ENCODE results near the gene SLC7A5. TPM values are rescaled to one million over a fixed set of nuclear protein-coding genes. Genes with fewer than 3 reads are reported as not detected.
"Not testable (repeated sequence)": the region's sequence is repeated elsewhere in the genome, so short reads cannot be mapped to it uniquely, and the experiment has no call there.

Gene SLC7A5
- total RNA-seq, 2 donors from 2014 or later: 1.6 to 3.4 TPM

DNA sequence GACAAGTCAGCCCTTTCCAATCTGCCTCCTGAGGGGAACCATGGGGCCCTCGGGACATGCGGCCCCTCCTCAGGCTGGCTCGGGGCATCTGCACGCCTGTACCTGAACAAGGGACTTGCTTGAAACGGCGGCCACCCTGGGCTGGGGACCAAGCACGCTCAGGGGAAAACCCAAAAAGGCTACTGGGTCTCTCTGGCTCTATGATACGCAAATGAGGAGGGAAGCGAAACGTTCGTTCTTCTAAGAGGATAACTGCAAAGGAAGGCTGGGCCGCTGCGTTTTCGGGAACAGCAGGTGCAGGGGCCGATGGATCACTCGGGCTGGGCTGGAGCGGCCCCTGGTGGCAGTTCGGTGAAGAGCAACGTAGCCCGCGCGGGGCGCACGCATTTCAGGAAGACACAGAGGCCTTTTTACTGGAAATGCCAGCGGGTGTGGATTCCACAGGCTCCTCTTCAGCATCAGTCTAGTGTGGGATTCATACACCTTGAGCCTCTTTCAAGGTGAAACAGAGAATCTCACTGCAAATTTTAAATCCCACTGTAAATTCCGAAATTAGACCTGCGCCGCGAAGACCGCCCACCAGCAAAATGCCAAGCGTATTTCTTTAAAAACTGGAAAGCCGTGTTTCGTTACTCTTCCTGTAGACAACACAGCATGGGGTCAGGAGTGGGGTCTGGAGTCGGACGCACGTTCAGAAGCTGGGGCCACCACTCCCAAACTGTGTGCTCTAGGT lies 40.1 kb upstream of the SLC7A5 start:
- intact Hi-C loops (cut with DNase I); H3K9me3 ChIP-seq; H3K4me3 ChIP-seq; H3K27ac ChIP-seq; H3K27me3 ChIP-seq; H3K36me3 ChIP-seq (replicated peaks in 1 of 2; ENCODE audit: insufficient read depth in 1 of 2, low read depth in 2 of 2): not testable (repeated sequence)
- TF ChIP-seq, protein P1, sequence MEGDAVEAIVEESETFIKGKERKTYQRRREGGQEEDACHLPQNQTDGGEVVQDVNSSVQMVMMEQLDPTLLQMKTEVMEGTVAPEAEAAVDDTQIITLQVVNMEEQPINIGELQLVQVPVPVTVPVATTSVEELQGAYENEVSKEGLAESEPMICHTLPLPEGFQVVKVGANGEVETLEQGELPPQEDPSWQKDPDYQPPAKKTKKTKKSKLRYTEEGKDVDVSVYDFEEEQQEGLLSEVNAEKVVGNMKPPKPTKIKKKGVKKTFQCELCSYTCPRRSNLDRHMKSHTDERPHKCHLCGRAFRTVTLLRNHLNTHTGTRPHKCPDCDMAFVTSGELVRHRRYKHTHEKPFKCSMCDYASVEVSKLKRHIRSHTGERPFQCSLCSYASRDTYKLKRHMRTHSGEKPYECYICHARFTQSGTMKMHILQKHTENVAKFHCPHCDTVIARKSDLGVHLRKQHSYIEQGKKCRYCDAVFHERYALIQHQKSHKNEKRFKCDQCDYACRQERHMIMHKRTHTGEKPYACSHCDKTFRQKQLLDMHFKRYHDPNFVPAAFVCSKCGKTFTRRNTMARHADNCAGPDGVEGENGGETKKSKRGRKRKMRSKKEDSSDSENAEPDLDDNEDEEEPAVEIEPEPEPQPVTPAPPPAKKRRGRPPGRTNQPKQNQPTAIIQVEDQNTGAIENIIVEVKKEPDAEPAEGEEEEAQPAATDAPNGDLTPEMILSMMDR (IDR thresholded peaks at IDR 0.05): peak; percentile 76 to 95 (median 85)
- peak; percentile 74 to 83 (median 80) for DNase-seq
- ATAC-seq: peak; percentile 77
- H3K4me1 ChIP-seq: peaks cover 18% of the 10 kb centered on the region
- 34 to 49% methylated on average over 18 to 36 of the region's 36 CpGs for WGBS, 2 donors

DNA sequence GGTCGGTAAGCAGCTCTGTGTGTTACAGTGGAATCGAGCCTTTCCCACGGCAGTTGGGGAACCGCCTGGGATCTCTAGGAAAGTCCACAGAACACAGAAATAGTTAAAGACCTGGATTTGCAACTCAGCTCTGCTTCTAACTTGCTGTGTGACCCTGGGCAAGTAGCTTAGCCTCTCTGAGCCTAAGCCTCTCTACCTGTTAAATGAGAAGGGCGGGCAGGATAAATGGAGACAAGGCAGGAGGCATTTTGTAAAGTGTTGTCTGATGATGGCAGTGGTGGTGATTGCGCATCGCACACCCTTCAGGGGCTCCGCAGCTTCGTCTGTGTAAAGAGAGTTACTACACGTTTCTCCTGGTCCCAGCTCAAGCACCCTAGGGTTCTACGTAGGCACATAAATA lies 38.8 kb upstream of the SLC7A5 start:
- H3K27me3 ChIP-seq; H3K27ac ChIP-seq; H3K36me3 ChIP-seq (replicated peaks in 1 of 2; ENCODE audit: insufficient read depth in 1 of 2, low read depth in 2 of 2); H3K9me3 ChIP-seq; H3K4me3 ChIP-seq; intact Hi-C loops (cut with DNase I); ATAC-seq; DNase-seq: not testable (repeated sequence)
- peaks cover 18% of the 10 kb centered on the region for H3K4me1 ChIP-seq
- WGBS, 2 donors: 86 to 94% methylated on average over 10 to 11 of the region's 11 CpGs

DNA sequence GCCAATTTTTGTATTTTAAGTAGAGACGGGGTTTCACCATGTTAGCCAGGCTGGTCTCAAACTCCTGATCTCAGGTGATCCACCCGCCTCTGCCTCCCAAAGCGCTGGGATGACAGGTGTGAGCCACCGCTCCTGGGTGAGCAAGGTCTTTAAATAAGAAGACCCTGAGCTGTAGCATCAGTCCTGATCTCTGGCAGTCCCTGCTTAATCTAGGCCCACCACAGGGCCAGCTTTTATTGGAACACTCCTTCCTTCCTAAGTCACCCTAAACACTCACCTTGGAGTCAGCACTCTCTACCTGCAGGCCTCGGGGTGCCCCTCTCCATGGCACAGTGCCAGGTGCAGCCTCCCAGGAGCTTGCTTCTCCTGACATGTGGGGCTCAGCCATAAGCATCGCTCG lies 36.2 kb upstream of the SLC7A5 start:
- intact Hi-C loops (cut with DNase I); ATAC-seq: not testable (repeated sequence)
- 80 to 90% methylated on average over 3 to 7 of the region's 7 CpGs for WGBS, 2 donors

DNA sequence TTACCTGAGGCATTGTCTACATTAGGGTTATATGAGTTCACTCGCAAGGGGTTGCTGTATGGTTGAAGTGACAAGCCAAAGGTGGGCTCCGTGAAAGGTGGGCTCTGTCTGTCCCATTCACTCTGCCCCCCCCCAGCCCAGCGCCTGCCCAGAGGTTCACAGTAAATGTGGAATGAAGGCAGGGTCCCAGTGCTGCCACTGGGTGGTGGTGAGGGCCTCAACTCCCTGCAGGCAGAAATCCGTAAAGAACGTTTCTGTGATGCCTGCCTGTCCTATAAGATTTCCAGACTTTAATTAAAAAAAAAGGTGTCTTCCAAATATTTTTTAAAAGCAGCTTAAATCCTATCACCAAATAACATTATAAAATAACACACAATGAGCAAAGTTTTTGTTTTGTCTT lies 35.7 kb upstream of the SLC7A5 start:
- H3K27ac ChIP-seq; DNase-seq; H3K9me3 ChIP-seq; H3K27me3 ChIP-seq; ATAC-seq; intact Hi-C loops (cut with DNase I); H3K4me3 ChIP-seq; H3K4me1 ChIP-seq; H3K36me3 ChIP-seq (replicated peaks in 1 of 2; ENCODE audit: insufficient read depth in 1 of 2, low read depth in 2 of 2): not testable (repeated sequence)
- WGBS, 2 donors: 85 to 88% methylated on average over 4 to 5 of the region's 5 CpGs

More for the DNA sequence above, 36.2 kb upstream of the SLC7A5 start:
- not testable (repeated sequence) for H3K36me3 ChIP-seq (replicated peaks in 1 of 2; ENCODE audit: insufficient read depth in 1 of 2, low read depth in 2 of 2); H3K27ac ChIP-seq; H3K9me3 ChIP-seq; H3K27me3 ChIP-seq; H3K4me1 ChIP-seq; DNase-seq; H3K4me3 ChIP-seq

DNA sequence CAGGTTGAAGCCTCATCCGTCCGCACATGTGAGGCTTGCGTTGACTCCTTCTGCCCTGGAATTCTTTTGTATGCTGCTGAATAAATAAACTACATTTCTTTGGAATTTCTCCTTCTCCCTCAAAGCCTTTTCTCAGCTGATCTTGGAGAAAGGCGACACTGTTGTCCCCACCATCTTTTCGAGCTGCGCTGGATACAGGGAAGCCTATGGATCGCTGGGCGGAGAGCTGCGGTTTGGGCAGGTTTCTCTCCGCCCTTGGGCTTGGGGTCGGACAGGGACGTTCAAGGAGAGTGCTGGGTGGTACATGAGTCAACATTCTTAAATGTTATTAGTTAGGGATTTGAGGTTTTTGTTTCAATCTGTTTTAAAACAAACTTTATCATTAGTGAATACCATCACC lies 31.2 kb upstream of the SLC7A5 start:
- H3K4me1 ChIP-seq; H3K36me3 ChIP-seq (replicated peaks in 1 of 2; ENCODE audit: insufficient read depth in 1 of 2, low read depth in 2 of 2); H3K27me3 ChIP-seq; H3K4me3 ChIP-seq; H3K9me3 ChIP-seq; DNase-seq; ATAC-seq; intact Hi-C loops (cut with DNase I); H3K27ac ChIP-seq: not testable (repeated sequence)
- 63 to 66% methylated on average over 10 to 12 of the region's 12 CpGs for WGBS, 2 donors

DNA sequence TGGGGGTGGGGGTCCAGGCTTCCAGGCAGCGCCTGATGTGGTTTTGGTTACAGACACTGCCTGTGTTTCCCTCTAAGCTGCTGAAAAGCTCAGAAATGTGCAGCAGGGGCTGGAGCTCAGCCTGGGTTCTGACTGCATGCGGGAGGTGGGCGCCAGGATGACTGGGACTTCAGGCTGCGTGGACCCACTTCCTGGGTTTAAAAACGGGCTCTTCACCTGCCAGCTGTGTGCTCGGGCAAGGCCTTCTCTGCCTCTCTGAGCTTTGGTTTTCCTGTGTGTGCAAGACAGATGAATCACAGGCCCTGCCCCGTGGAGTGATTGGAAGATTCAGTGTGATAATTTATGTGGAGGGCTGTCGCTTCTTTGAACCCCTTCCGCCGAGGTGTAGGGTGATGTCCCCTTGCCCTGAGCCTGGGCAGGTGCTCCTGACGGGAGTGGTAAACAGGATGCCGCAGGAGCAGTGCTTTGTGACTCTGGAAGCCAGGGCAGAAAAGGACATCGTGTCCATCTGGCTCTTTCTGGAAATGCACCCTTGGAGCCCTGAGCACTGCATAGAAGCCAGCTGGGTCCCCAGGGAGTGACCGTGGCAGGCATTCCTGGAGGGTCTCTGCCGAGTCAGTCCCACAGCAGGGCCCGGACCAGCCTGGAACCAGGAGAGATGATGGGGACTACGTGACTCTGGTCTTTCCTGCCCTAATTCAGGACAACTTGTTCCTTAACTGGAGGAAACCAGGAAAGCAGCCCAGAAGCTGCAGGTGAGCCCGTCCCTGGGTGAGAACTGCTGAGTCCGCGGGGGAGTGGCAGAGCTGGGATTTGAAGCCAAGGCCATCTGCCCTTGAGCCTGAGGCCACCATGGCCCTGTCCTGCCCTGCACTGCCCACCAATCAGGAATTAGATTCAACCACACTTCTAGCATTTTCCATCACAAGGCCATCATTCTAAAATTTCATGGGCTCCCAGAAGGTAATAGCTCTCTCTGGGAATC lies 28.5 kb upstream of the SLC7A5 start:
- Histone ChIP-seq H3K4me1 (no peaks in the 10 kb centered on the region), H3K4me3 (no peak overlapping the region), H3K27ac (no peak overlapping the region), H3K27me3 (no peaks in the 10 kb centered on the region), H3K9me3 (no peaks in the 10 kb centered on the region), H3K36me3 (replicated peaks in 1 of 2; ENCODE audit: insufficient read depth in 1 of 2, low read depth in 2 of 2) (no peaks in the 10 kb centered on the region)
- DNase-seq (no peak), ATAC-seq (no peak)
- TF ChIP-seq, protein P1 (IDR thresholded peaks at IDR 0.05): no peak
- TF ChIP-seq POLR2A (IDR thresholded peaks at IDR 0.05): no peak
- 71 to 80% methylated on average over 9 to 20 of the region's 20 CpGs for WGBS, 2 donors
- intact Hi-C loops (cut with DNase I): no loop called here

DNA sequence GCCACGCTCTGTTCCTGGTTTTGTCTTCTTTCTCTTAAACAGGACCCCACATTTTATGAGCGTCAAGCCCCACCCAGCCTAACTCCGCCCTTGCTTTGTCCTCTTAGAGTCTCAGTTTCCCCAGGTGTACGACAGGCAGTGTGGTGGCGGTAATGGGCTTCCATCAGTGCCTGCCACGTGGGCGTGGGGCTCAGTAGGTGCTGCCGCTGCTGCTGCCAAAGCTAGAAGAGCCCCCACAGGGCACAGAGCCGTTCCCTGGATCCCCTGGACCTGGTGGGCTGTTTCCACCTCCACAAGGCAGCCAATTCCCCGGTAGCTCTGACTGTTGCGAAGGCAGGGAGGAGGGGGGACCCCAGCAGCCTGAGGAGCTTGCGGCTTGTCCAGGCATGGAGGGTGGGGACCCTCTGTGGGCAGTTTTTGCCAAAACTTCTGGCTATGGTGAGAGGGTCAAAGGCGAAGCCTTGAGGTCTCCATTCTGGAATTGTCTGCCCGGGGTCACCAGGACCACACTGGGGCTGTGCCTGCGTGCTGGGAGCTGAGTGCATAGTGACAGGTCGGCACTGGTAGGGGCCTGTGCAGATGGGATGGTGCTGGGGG lies 27.7 kb upstream of the SLC7A5 start:
- ATAC-seq; H3K27me3 ChIP-seq; intact Hi-C loops (cut with DNase I); H3K9me3 ChIP-seq; DNase-seq; H3K36me3 ChIP-seq (replicated peaks in 1 of 2; ENCODE audit: insufficient read depth in 1 of 2, low read depth in 2 of 2); H3K4me3 ChIP-seq; H3K27ac ChIP-seq; H3K4me1 ChIP-seq: not testable (repeated sequence)
- 85 to 90% methylated on average over 13 to 16 of the region's 16 CpGs for WGBS, 2 donors

DNA sequence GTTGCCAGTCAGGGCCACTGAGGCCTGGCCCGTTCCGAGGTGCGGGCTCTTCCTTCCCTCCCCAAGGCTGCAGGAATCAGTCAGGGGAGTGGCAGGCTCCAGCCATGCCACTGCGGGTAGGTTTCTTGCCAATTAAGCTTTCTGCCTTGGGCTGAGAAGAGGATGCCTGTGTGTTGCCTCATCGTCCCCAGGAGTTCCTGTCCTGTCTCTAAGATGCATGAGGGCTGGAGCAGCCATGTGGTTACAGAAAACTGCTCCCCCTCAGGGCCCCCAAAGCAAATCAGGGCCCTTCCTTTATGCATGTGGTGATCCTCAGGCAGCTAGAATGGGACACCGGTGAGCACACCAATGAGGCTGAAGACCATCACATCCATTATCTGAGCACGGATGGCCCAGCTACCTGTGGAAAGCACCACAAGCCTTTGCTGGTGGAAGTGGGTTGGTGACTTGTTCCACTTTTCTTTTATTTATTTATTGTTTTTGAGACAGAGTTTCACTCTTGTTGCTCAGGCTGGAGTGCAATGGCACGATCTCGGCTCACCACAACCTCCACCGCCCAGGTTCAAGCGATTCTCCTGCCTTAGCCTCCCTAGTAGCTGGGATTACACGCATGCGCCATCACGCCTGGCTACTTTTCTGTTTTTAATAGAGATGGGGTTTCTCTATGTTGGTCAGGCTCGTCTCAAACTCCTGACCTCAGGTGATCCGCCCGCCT lies 27.0 kb upstream of the SLC7A5 start:
- ATAC-seq; H3K27me3 ChIP-seq; H3K4me1 ChIP-seq; DNase-seq; H3K4me3 ChIP-seq; H3K9me3 ChIP-seq; intact Hi-C loops (cut with DNase I); H3K36me3 ChIP-seq (replicated peaks in 1 of 2; ENCODE audit: insufficient read depth in 1 of 2, low read depth in 2 of 2): not testable (repeated sequence)
- peak overlapping the region in 1 of 4 donors; percentile 23 for H3K27ac ChIP-seq
- WGBS, 2 donors: 80 to 87% methylated on average over 17 of the region's 17 CpGs
